ENCODE results near the gene CCDC141.

The CCDC141 gene

GRCh38 chr2:178834086-178834485 is 215.9 kb downstream of the CCDC141 start:
- Mint-ChIP-seq H3K27me3 (no peaks in the 10 kb centered on the region), H3K36me3 (ENCODE audit: low read depth) (no peaks in the 10 kb centered on the region), H3K9me3 (no peaks in the 10 kb centered on the region), H3K4me1 (ENCODE audit: low read depth) (peaks cover 13% of the 10 kb centered on the region), H3K27ac (no peak overlapping the region), H3K4me3 (no peak overlapping the region)

- no peak overlapping the region for H3K4me3 Mint-ChIP-seq
- H3K27me3 Mint-ChIP-seq: no peaks in the 10 kb centered on the region
- no peaks in the 10 kb centered on the region for H3K36me3 Mint-ChIP-seq (ENCODE audit: low read depth)
- peaks cover 16% of the 10 kb centered on the region for H3K4me1 Mint-ChIP-seq (ENCODE audit: low read depth)
- H3K9me3 Mint-ChIP-seq: no peaks in the 10 kb centered on the region
- H3K27ac Mint-ChIP-seq: no peak overlapping the region
Observed at GRCh38 chr2:178833382-178833781, 216.6 kb downstream of the CCDC141 start.

DNA sequence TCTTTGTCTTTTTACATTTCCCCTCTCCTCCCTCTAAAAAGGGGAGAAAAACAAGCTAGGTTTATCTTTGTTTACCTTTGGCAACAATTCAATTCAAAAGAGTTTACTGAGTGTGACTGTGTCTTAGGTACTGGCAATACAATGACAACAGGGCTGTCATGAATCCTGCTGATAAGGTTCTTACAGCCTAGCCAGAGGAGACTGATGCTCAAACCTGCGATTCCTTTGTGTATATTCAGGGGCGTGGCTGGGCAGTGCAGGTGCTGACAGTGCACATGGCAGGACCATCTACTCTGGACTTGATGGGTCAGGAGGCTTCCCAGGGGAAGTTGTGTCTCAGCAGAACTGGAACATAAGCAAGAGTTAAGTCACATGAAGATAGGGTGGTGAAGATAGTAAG is 219.5 kb downstream of the CCDC141 start:
- H3K36me3 Mint-ChIP-seq (ENCODE audit: low read depth): peaks cover 14% of the 10 kb centered on the region
- H3K4me3 Mint-ChIP-seq: no peak overlapping the region
- peaks cover 16% of the 10 kb centered on the region for H3K4me1 Mint-ChIP-seq (ENCODE audit: low read depth)
- peaks cover 12% of the 10 kb centered on the region for H3K9me3 Mint-ChIP-seq
- H3K27me3 Mint-ChIP-seq: no peaks in the 10 kb centered on the region
- no peak overlapping the region for H3K27ac Mint-ChIP-seq

GRCh38 chr2:178829981-178830380 is 220.0 kb downstream of the CCDC141 start:
- Mint-ChIP-seq H3K9me3 (peaks cover 12% of the 10 kb centered on the region), H3K4me1 (ENCODE audit: low read depth) (peaks cover 16% of the 10 kb centered on the region), H3K27ac (no peak overlapping the region), H3K27me3 (no peaks in the 10 kb centered on the region), H3K4me3 (no peak overlapping the region), H3K36me3 (ENCODE audit: low read depth) (peaks cover 14% of the 10 kb centered on the region)

- H3K4me1 Mint-ChIP-seq (ENCODE audit: low read depth): peaks cover 16% of the 10 kb centered on the region
- H3K9me3 Mint-ChIP-seq: peaks cover 12% of the 10 kb centered on the region
- peaks cover 14% of the 10 kb centered on the region for H3K36me3 Mint-ChIP-seq (ENCODE audit: low read depth)
- H3K27me3 Mint-ChIP-seq: no peaks in the 10 kb centered on the region
- no peak overlapping the region for H3K4me3 Mint-ChIP-seq
- no peak overlapping the region for H3K27ac Mint-ChIP-seq
Observed at GRCh38 chr2:178829299-178829960, 220.5 kb downstream of the CCDC141 start.

DNA sequence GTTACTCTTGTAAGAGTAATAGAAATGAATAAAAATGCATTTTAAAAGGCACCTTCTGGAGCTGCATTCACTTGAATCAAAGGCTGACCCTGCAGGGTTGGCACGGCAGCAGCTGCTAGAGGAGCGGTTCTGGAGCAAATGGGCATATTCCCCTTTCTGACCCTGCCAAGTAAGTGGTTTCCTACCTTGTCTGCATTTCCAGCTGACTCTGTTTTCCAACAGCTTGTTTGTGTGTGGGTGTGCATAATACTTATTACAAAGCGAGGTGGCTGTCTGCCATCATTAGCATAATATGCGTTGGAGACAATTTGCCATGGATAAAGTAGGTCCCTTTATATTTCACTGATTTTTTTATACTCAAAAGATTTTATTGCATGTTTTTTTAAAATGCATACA is 221.5 kb downstream of the CCDC141 start:
- peaks cover 16% of the 10 kb centered on the region for H3K4me1 Mint-ChIP-seq (ENCODE audit: low read depth)
- H3K27ac Mint-ChIP-seq: no peak overlapping the region
- no peak overlapping the region for H3K4me3 Mint-ChIP-seq
- no peaks in the 10 kb centered on the region for H3K27me3 Mint-ChIP-seq
- H3K9me3 Mint-ChIP-seq: peaks cover 12% of the 10 kb centered on the region
- H3K36me3 Mint-ChIP-seq (ENCODE audit: low read depth): peaks cover 14% of the 10 kb centered on the region

DNA sequence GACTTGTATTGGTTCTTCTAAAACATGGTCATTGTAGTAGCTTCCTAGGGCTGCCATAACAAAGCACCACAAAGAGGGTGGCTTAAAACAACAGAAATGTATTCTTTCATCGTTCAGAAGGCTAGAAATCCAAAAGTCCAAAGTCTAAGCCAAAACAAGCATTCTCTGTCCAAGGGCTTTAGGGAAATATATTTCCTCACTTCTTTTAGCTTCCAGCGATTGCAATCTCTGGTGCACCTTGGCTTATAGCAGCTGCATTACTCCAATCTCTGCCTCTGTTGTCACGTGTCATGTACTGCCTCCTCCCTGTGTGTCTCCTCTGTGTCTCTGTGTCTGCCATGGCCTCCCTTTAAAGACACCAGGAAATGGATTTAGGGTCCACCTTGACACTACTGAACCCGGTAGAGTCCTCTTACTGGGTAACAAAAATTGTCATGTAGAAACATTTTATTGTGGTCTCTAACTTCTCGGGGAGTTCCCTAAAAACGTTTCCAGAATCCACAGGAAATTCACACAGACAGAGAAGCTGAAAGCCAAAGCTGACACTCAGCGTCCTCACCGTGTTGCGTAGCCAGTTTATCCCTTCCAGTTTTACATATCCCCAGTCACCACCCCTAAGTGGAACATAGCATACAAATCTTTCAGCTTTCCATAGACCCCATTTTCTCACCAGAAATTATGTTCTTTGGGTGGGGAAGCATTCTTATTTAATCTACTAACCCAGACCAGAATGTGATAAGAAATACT is 222.0 kb downstream of the CCDC141 start:
- peaks cover 12% of the 10 kb centered on the region for H3K9me3 Mint-ChIP-seq
- H3K4me1 Mint-ChIP-seq (ENCODE audit: low read depth): peaks cover 16% of the 10 kb centered on the region
- H3K27me3 Mint-ChIP-seq: no peaks in the 10 kb centered on the region
- H3K27ac Mint-ChIP-seq: no peak overlapping the region
- peaks cover 14% of the 10 kb centered on the region for H3K36me3 Mint-ChIP-seq (ENCODE audit: low read depth)
- H3K4me3 Mint-ChIP-seq: no peak overlapping the region

- no peak overlapping the region for H3K4me3 Mint-ChIP-seq
- peaks cover 12% of the 10 kb centered on the region for H3K9me3 Mint-ChIP-seq
- H3K27ac Mint-ChIP-seq: no peak overlapping the region
- peaks cover 16% of the 10 kb centered on the region for H3K4me1 Mint-ChIP-seq (ENCODE audit: low read depth)
- H3K27me3 Mint-ChIP-seq: no peaks in the 10 kb centered on the region
- H3K36me3 Mint-ChIP-seq (ENCODE audit: low read depth): peaks cover 14% of the 10 kb centered on the region
Observed at GRCh38 chr2:178827111-178827510, 222.8 kb downstream of the CCDC141 start.

DNA sequence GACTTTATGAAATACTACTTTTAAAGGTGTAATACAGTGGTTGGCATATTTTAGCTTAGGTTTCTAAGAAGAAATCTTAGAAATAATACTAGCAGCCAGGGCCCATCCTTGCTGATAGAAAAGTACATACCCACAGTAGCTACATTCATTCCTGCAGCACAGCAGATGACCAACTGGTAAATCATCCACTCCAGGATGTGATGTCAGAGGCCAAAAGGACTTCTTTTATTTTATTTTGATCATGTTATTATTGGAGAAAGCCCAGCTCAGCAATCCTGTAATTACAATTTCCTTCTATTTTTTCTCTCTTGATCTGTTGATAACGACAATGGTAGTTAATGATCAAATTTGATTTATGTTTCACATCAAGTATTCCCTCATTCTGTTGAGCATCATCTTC is 224.8 kb downstream of the CCDC141 start:
- peaks cover 12% of the 10 kb centered on the region for H3K9me3 Mint-ChIP-seq

DNA sequence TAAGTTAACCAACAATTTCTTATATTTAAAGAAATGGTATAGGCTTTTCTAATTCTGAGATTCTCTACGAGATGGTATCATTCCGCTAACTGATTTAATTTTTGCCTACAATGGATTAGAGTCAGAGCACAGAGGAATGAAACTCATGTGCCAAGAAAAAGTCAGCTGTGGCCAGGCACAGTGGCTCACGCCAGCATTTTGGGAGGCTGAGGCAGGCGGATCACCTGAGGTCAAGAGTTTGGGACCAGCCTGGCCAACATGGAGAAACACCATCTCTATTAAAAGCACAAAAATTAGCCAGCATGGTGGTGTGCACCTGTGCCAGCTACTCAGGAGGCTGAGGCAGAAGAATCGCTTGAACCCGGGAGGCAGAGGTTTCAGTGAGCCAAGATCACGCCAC is 225.8 kb downstream of the CCDC141 start:
- H3K27ac Mint-ChIP-seq: no peak overlapping the region
- peaks cover 14% of the 10 kb centered on the region for H3K36me3 Mint-ChIP-seq (ENCODE audit: low read depth)
- no peaks in the 10 kb centered on the region for H3K27me3 Mint-ChIP-seq
- H3K4me3 Mint-ChIP-seq: no peak overlapping the region
- peaks cover 12% of the 10 kb centered on the region for H3K9me3 Mint-ChIP-seq
- peaks cover 13% of the 10 kb centered on the region for H3K4me1 Mint-ChIP-seq (ENCODE audit: low read depth)

More for the DNA sequence above, 224.8 kb downstream of the CCDC141 start:
- Mint-ChIP-seq H3K27ac (no peak overlapping the region), H3K36me3 (ENCODE audit: low read depth) (peaks cover 14% of the 10 kb centered on the region), H3K27me3 (no peaks in the 10 kb centered on the region), H3K4me3 (no peak overlapping the region), H3K4me1 (ENCODE audit: low read depth) (peaks cover 15% of the 10 kb centered on the region)

GRCh38 chr2:178819992-178820391 is 229.9 kb downstream of the CCDC141 start:
- Mint-ChIP-seq H3K4me3 (peak overlapping the region; percentile 58), H3K36me3 (ENCODE audit: low read depth) (no peaks in the 10 kb centered on the region), H3K4me1 (ENCODE audit: low read depth) (peaks cover 9% of the 10 kb centered on the region), H3K27ac (peak overlapping the region; percentile 29), H3K27me3 (no peaks in the 10 kb centered on the region), H3K9me3 (no peaks in the 10 kb centered on the region)

GRCh38 chr2:178819147-178819875 is 230.6 kb downstream of the CCDC141 start:
- peaks cover 9% of the 10 kb centered on the region for H3K4me1 Mint-ChIP-seq (ENCODE audit: low read depth)
- H3K36me3 Mint-ChIP-seq (ENCODE audit: low read depth): no peaks in the 10 kb centered on the region
- H3K27me3 Mint-ChIP-seq: no peaks in the 10 kb centered on the region
- H3K4me3 Mint-ChIP-seq: no peak overlapping the region
- no peak overlapping the region for H3K27ac Mint-ChIP-seq
- H3K9me3 Mint-ChIP-seq: no peaks in the 10 kb centered on the region

GRCh38 chr2:178811901-178812300 is 238.0 kb downstream of the CCDC141 start:
- H3K27ac Mint-ChIP-seq: no peak overlapping the region
- H3K4me1 Mint-ChIP-seq (ENCODE audit: low read depth): no peaks in the 10 kb centered on the region
- H3K27me3 Mint-ChIP-seq: no peaks in the 10 kb centered on the region
- no peak overlapping the region for H3K4me3 Mint-ChIP-seq
- H3K9me3 Mint-ChIP-seq: no peaks in the 10 kb centered on the region
- no peaks in the 10 kb centered on the region for H3K36me3 Mint-ChIP-seq (ENCODE audit: low read depth)

GRCh38 chr2:178811045-178811444 is 238.9 kb downstream of the CCDC141 start:
- Mint-ChIP-seq H3K27me3 (no peaks in the 10 kb centered on the region), H3K36me3 (ENCODE audit: low read depth) (no peaks in the 10 kb centered on the region), H3K4me3 (no peak overlapping the region), H3K9me3 (no peaks in the 10 kb centered on the region), H3K4me1 (ENCODE audit: low read depth) (no peaks in the 10 kb centered on the region), H3K27ac (no peak overlapping the region)

DNA sequence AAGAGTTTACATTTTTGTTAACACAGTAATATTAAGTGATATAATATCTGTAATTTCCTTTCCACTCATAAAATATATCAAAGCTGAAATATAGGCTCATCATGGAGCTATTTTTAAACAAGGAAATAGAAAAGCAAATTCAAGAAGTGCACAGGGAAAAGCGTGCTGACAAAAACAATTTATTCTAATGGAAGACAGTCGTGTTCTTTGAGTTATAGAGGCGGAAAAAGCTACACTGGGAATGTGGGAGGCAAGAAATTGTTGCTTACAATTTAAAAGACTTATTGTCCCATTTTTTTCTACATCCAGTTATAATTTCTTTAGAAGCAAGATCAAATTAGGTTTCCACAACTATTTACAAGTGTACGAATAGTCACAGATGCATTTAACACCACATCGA is 239.5 kb downstream of the CCDC141 start:
- no peak overlapping the region for H3K4me3 Mint-ChIP-seq
- H3K27ac Mint-ChIP-seq: no peak overlapping the region
- no peaks in the 10 kb centered on the region for H3K27me3 Mint-ChIP-seq
- no peaks in the 10 kb centered on the region for H3K36me3 Mint-ChIP-seq (ENCODE audit: low read depth)
- H3K4me1 Mint-ChIP-seq (ENCODE audit: low read depth): no peaks in the 10 kb centered on the region
- H3K9me3 Mint-ChIP-seq: no peaks in the 10 kb centered on the region
